GM21367 (cell line): ENCODE measurements around the gene ZNF416.

Experiments used
- ATAC-seq: cut with Tn5 transposase; IDR thresholded peaks from one replicate; pipeline ENCODE4 v1.9.1; 2021; ENCODE audit not compliant: unreplicated experiment

Gene ZNF416

DNA sequence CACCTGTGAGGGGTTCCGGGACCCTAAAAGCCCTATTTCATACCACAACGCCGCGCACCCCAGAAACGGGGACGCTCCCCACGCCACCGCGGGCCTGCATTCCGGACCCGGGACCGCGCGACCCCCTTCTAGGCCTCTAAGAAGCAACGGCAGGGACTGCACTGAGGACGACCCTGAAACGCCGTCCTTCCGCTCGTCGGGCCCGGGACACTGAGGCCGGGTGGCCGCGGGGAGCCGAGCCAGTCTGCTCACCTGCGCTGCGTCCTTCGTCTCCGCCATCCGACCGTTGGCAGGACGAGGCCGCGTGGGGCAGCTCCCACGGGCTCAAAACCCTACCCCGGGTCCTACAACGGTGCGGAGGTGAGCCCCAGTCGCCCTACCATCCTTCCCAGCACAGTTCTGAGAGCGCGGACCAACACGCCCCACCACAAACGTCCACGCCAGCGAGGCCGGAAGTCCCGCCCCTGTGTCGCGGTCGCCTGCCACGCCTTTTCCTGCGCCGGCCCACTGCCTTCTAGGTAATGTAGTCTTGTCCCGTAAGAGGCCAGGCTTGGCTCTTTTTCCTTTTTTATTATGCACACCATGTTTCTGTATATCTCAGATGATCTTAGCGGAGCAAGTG, 19.2 kb downstream of the ZNF416 start, which contains the start of gene ZNF550:
Gene ZNF550 (minus strand): TSS at position 460 of the 622 bp plus-strand sequence. CDS start 181 bp downstream, at position 279.
- ATAC-seq, result peak; percentile 88

- no peak for ATAC-seq
These were observed 19.7 kb downstream of the ZNF416 start for GRCh38 chr19:57559008-57559403.

GRCh38 chr19:57558525-57558924, 20.2 kb downstream of the ZNF416 start:
- ATAC-seq, result no peak

- no peak for ATAC-seq
These were observed 21.1 kb downstream of the ZNF416 start for GRCh38 chr19:57557659-57558058.

DNA sequence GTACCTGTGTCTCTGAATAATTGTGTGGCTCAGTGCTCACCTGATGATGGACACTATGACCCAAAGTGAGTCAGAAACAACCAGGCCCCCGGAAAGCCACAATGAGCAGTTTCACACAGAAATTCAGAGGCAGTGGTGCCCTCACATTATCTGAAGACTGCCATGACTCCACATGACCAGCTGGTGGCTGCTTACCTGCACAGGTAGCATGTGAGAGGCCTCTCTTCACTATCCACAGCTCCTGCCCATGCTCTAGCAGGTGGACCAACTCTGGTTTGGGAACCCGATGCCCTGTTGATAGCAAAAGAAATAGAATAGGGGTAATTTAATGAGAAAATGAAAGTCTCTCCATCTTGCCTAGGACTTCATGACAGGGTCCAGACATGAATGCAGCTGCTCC, 26.3 kb downstream of the ZNF416 start:
- no peak for ATAC-seq

- no peak for ATAC-seq
These were observed 32.2 kb downstream of the ZNF416 start for GRCh38 chr19:57546513-57546912.

- no peak for ATAC-seq
These were observed 40.7 kb downstream of the ZNF416 start for GRCh38 chr19:57537953-57538547.

- ATAC-seq, result peak; percentile 96
These were observed 51.4 kb downstream of the ZNF416 start, which contains the start of gene ZNF549 for GRCh38 chr19:57527136-57527881. Gene ZNF549 (plus strand): TSS chr19:57527356. CDS start chr19:57527574, 218 bp downstream.
